Stimulated activated CD4-positive, alpha-beta T cell treated with anti-CD3 and anti-CD28 coated beads, Interleukin-1b, Interleukin-23, amount 100 ng/mL, for 48 hours (primary cell): ENCODE data around the gene VOPP1.

ENCODE experiments used
- DNase-seq: peaks from one replicate; pipeline ENCODE4 v3.0.0-alpha.2; 2020

The VOPP1 gene

GRCh38 chr7:55427342-55427741 is 145.0 kb downstream of the VOPP1 start:
- no peak for DNase-seq

- DNase-seq, result no peak
These were observed 145.6 kb downstream of the VOPP1 start for GRCh38 chr7:55426676-55427075.

- DNase-seq, result no peak
These were observed 147.1 kb downstream of the VOPP1 start for GRCh38 chr7:55425141-55425752.

GRCh38 chr7:55423891-55424290 is 148.4 kb downstream of the VOPP1 start:
- DNase-seq, result no peak

GRCh38 chr7:55423277-55423711 is 149.0 kb downstream of the VOPP1 start:
- DNase-seq, result no peak
